ENCODE measurements around the gene ATP11A.
"Not testable (repeated sequence)": the region's sequence is repeated elsewhere in the genome, so short reads cannot be mapped to it uniquely, and the experiment has no call there.

Gene ATP11A

DNA sequence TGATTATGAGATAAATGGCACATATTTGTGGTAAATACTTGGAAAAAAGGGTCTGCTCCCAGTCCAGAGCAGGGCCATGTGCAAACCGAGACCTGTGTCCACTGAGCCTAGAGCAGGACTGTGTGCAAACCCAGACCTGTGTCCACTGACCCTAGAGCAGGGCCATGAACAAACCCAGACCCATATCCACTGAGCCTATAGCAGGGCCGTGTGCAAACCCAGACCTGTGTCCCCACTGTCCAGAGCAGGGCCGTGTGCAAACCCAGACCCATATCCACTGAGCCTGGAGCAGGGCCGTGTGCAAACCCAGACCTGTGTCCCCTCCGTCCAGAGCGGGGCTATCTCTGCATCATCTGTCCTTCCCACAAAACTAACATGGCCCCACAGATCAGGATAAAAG is 136.0 kb downstream of the ATP11A start:
- no peak for DNase-seq

GRCh38 chr13:112826565-112826964 is 136.7 kb downstream of the ATP11A start:
- DNase-seq, result no peak

DNA sequence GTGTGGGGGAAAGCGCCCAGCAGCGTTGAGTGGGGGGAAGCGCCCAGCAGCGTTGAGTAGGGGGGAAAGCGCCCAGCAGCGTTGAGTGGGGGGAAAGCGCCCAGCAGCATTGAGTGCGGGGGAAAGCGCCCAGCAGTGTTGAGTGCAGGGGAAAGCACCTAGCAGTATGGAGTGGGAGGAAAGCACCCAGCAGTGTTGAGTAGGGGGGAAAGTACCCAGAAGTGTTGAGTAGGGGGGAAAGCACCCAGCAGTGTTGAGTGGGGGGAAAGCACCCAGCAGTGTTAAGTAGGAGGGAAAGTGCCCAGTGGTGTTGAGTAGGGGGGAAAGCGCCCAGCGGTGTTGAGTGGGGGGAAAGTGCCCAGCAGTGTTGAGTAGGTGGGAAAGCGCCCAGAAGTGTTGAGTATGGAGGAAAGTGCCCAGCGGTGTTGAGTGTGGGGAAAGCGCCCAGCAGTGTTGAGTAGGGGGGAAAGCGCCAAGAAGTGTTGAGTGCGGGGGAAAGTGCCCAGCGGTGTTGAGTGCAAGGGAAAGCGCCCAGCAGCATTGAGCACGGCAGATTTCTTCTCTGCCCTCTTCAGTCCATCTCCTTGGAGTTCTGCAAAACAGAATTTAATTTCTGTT is 138.4 kb downstream of the ATP11A start:
- DNase-seq, result no peak

- DNase-seq, result no peak
These were observed 138.9 kb downstream of the ATP11A start for GRCh38 chr13:112828756-112829155.

DNA sequence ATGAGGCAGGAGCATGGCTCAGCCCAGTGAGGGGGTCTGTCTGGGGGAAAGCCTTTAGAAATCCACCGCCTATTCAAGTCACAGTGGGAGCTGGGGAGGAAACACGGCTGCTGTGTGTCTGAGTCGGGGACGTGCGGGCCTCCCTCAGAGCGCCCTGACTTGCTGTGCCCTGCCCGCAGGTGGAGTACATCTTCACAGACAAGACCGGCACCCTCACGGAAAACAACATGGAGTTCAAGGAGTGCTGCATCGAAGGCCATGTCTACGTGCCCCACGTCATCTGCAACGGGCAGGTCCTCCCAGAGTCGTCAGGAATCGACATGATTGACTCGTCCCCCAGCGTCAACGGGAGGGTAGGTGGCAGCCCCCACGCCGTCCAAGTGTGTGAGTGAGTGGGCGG is 141.4 kb downstream of the ATP11A start:
- no peak for DNase-seq

DNA sequence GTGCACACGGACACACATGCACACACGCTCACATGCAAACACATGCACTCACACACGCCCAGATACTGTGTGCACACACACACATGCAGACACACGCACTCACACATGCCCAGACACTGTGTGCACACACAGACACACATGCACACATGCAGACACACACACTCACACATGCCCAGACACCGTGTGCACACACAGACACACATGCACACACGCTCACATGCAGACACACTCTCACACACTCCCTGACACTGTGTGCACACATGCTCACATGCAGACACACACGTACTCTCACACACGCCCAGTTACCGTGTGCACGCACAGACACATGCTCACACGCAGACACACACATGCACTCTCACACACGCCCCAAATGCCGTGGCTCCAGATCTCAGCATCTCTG is 142.0 kb downstream of the ATP11A start:
- DNase-seq, result no peak

DNA sequence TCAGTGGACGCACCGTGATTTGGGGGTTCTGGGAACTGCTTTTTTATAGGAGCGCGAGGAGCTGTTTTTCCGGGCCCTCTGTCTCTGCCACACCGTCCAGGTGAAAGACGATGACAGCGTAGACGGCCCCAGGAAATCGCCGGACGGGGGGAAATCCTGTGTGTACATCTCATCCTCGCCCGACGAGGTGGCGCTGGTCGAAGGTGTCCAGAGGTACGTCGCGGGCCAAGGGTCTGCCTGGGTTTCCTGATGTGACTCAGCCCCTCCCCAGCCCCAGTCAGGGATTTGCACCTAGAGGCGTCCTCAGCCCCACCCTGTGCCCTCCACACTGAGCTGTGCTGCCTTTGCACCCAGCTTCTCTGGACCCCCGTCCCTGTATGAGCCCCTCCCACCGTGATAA is 143.0 kb downstream of the ATP11A start:
- DNase-seq, result no peak

DNA sequence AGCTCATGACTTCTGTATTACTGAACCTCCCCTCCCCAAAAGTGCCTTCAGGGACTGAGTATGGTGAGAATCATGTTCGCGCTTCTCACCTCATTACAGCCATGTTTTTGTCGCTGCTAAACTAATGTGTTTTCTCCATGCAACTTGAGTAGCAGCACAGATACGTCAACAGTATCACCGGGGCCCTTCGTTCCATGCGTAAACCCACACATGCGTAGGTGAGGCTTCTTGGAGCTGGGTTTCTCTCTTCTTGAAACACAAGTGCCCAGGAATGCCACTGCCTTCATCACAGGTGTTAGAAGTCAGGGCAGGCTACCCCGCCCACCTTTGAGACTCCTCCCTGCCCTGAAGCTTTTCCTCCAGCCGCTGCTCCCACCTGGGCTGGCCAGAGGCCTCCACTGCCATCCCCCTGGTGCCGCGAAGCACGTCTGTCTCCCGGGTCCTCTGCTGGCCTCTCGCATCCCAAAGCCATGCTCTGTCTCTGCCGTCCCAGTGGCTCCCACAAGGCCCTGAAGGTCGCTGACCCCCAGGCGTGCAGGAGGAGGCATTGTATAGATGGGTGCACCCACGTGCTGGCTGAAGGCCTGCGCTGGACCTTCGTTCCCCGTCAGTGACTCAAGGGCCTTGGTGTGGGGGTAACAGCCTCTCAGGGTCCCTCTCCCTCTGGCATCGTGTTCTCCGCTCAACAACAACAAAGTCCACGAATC is 143.9 kb downstream of the ATP11A start:
- DNase-seq, result no peak

GRCh38 chr13:112835344-112835743 is 145.5 kb downstream of the ATP11A start:
- DNase-seq, result no peak

DNA sequence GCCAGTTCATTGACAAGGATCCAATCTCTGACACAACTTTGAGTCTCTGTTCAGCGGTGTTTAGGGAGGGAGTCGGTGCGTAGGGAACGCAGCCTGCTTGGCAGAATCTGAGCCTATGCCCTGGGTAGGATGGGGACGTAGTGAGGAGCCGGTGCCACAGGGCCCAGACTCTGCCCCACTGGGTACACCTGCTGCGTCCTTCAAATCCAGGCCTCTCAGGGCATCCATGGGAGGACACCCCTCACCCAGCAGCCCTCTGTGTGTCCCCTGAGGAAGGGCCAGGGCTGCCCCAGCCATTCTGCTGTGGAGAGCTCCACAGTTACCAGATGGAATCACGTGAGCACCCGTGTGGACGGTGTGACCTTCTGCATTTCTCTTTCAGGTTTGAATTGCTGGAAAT is 146.0 kb downstream of the ATP11A start:
- no peak for DNase-seq

DNA sequence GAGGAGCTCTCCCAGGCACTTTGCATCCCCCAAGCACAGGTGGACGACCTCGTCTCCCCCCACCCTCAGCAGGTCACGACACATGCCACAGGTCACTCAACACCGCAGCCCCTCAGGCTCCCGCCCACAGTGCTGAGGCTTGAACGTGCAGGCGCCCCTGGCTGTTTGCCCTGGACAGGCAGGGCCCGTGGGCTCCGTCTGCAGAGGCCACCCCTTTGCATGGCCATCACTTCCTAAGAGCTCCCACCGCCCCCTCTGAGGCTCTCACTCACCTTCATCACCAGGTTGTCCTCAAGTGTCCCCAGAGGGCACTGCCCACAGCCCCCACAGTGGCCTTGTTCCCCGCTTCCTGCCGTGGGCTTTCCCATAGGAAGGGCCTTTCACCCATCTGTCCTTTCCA is 147.1 kb downstream of the ATP11A start:
- no peak for DNase-seq

- DNase-seq, result no peak
These were observed 147.7 kb downstream of the ATP11A start for GRCh38 chr13:112837371-112838037.

- DNase-seq, result no peak
These were observed 148.4 kb downstream of the ATP11A start for GRCh38 chr13:112838038-112838841.

GRCh38 chr13:112838842-112839117 is 148.9 kb downstream of the ATP11A start:
- DNase-seq, result no peak

DNA sequence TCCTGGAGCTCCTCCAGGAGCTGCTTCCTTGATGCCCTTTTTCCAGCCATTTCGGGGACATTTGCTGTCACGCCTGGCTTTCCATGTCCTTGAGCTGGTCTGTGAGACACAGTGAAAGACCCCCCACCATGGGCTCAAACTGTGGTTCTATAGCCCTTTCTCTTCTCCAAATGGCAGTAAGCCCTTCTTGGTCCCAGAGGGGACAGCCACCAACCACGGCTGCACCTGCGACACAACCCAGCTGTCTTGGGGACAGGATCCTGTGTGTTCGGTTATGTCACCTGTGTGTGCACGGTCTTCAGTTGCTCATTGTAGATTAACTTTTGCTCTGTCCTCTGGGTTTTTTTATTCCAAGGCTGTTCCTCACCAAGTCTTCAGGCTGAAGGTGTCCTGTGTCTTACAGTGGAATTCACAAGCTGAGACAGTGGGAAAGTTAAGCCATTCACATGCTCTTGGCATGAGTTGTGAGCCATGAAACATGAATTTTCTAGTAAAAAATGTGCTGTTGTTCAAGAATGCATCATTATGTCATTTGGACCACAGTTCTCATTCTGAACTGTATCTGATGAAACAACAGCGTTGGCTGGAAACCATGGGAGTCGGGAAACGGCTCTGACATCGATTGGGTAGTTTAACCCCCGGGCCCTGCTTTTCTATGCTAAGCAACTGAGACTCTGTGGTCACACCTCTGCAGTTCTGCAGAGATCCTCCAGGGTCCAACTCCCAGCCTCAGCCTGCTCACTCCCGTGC is 149.7 kb downstream of the ATP11A start:
- no peak for DNase-seq

DNA sequence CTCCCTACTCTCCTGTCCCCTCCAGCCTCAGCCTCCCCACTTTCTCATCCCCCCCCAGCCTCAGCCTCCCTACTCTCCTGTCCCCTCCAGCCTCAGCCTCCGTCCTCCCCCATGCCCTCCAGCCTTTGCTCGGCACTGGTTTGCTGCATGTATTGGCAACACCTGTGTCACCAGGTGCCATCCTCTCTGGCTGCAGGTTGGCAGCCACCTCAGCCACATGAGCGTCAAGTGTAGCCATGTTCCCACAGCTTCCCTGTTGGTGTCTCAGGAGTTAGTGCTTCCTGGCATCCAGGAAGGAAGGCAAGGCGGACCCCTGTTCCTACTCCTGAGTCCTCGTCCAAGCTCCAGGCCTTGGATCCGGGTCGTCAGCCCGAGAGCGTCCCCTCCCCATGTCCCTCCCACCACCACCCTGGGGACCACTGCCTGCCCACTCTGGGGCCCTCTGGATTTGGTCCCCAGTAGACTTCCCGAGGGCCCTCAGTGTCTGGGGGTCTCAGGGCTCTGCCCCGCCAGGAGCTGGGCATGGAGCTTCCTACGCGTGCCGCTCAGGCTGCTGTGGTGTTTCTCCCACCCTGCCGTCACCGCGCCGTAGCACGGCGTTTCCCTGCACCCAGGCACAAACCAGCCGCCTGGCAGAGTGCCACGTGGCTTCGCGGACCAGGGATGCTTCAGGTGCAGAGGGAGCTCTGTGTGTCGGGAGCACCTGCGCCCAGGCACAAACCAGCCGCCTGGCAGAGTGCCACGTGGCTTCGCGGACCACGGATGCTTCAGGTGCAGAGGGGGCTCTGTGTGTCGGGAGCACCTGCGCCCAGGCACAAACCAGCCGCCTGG is 150.8 kb downstream of the ATP11A start:
- no peak for DNase-seq

GRCh38 chr13:112841303-112842015 is 151.6 kb downstream of the ATP11A start:
- DNase-seq, result not testable (repeated sequence)

- no peak for DNase-seq
These were observed 152.6 kb downstream of the ATP11A start for GRCh38 chr13:112842343-112842856.

GRCh38 chr13:112842931-112843391 is 153.1 kb downstream of the ATP11A start:
- DNase-seq, result no peak

DNA sequence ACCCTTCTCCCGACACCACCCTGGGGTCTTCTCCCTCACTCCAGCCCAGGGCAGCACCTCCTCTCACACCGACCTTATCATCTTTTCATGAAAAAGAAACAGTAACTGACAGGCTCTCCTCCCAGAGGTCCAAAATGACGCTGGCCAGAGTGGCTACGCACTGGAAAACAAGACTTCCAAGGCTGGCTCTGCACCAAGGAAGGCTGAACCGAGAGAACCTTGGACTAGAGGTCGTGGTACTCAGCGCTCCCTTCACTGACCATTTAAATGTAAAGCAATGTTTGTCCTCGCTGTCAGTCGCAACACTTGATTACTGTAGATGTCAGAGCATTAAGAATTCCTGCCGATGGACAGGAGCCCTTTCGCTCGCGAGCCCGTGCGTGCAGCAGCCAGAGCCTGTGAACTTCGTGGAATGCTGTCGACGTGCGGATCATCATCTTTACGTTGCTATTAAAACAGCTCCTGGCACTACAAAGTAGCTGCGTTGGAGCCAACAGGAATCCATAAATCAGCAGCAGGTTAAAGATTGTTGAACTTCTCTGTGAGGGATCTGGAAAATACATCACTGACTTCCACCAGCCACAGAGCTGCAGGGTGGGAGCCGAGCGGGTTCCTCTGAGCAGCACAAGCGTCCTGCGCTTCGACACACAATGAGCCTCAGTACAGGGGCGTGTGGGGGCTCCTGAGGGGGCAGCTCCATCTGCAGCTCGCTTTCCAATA is 153.7 kb downstream of the ATP11A start:
- DNase-seq, result no peak

Data from central memory CD4-positive, alpha-beta T cell (primary cell).